AG09309 (cell line): ENCODE results near the gene WDFY4.

Experiments used
- DNase-seq: peaks from one replicate; pipeline ENCODE4 v3.0.0-alpha.2; 2010; ENCODE audit warnings: low read depth
- H3K4me3 ChIP-seq: 2 replicates; pipeline ENCODE4 v1.5.1; 2011; ENCODE audit warnings: mild to moderate bottlenecking, low read depth, low read length, moderate library complexity; ENCODE audit not compliant: control insufficient read depth
- CTCF ChIP-seq: IDR thresholded peaks from 2 replicates; pipeline ENCODE4 v1.5.1; 2011; ENCODE audit warnings: mild to moderate bottlenecking, low read depth, low read length, inconsistent platforms; ENCODE audit not compliant: insufficient read depth, control insufficient read depth; ENCODE audit errors: missing control alignments

The WDFY4 gene

GRCh38 chr10:48695636-48696534 lies 11.2 kb downstream of the WDFY4 start:
- no peak for DNase-seq
- no peak overlapping the region for H3K4me3 ChIP-seq
- TF ChIP-seq CTCF = no peak

- no peak for DNase-seq
- no peak for TF ChIP-seq CTCF
These were observed 11.8 kb downstream of the WDFY4 start for GRCh38 chr10:48696535-48696873.

GRCh38 chr10:48697091-48697490 lies 12.4 kb downstream of the WDFY4 start:
- DNase-seq = no peak
- no peak overlapping the region for H3K4me3 ChIP-seq
- no peak for TF ChIP-seq CTCF

More at GRCh38 chr10:48696535-48696873, 11.8 kb downstream of the WDFY4 start:
- H3K4me3 ChIP-seq = no peak overlapping the region

GRCh38 chr10:48697821-48698764 lies 13.4 kb downstream of the WDFY4 start:
- DNase-seq = no peak
- no peak for TF ChIP-seq CTCF
- H3K4me3 ChIP-seq = no peak overlapping the region

- no peak for TF ChIP-seq CTCF
- no peak for DNase-seq
- H3K4me3 ChIP-seq = no peak overlapping the region
These were observed 14.4 kb downstream of the WDFY4 start for GRCh38 chr10:48699011-48699627.

GRCh38 chr10:48700071-48700470 lies 15.4 kb downstream of the WDFY4 start:
- no peak for TF ChIP-seq CTCF
- no peak overlapping the region for H3K4me3 ChIP-seq
- no peak for DNase-seq
